ENCODE measurements around the gene DYNC2LI1. TPM values are rescaled to one million over a fixed set of nuclear protein-coding genes. Genes with fewer than 3 reads are reported as not detected.

The DYNC2LI1 gene
- total RNA-seq, 4 donors from 2014 or later, result 18.5 to 32.2 (median 26.1) TPM

- no peak for TF ChIP-seq EP300 (IDR thresholded peaks at IDR 0.05)
- TF ChIP-seq POLR2AphosphoS5 (IDR thresholded peaks at IDR 0.05), result no peak
- no peak for TF ChIP-seq POLR2A (IDR thresholded peaks at IDR 0.05)
- TF ChIP-seq CTCF (IDR thresholded peaks at IDR 0.05), result no peak
- 60 to 63% methylated on average over 2 to 3 of the region's 3 CpGs for WGBS, 2 donors (ENCODE audit: low coverage in 1 of 2)
- ATAC-seq, result no peak
These were observed 40.9 kb downstream of the DYNC2LI1 start for GRCh38 chr2:43814711-43815110.

GRCh38 chr2:43818761-43819160 lies 44.9 kb downstream of the DYNC2LI1 start:
- no peak for TF ChIP-seq EP300 (IDR thresholded peaks at IDR 0.05)
- TF ChIP-seq CTCF (IDR thresholded peaks at IDR 0.05), result no peak
- no peak for TF ChIP-seq POLR2A (IDR thresholded peaks at IDR 0.05)
- no peak for TF ChIP-seq POLR2AphosphoS5 (IDR thresholded peaks at IDR 0.05)
- Histone ChIP-seq H3K4me3 (no peak overlapping the region), H3K9me3 (no peaks in the 10 kb centered on the region), H3K36me3 (no peaks in the 10 kb centered on the region), H3K4me1 (no peaks in the 10 kb centered on the region), H3K27me3 (peaks cover 11% of the 10 kb centered on the region), H3K27ac (no peak overlapping the region)
- WGBS, 2 donors (ENCODE audit: low coverage in 1 of 2), result 67 to 73% methylated on average over 5 of the region's 5 CpGs
- ATAC-seq, result no peak

More at GRCh38 chr2:43814711-43815110, 40.9 kb downstream of the DYNC2LI1 start:
- Histone ChIP-seq H3K4me1 (no peaks in the 10 kb centered on the region), H3K27ac (no peak overlapping the region), H3K36me3 (peaks cover 0 to 32% of the 10 kb centered on the region in 2 donors), H3K9me3 (no peaks in the 10 kb centered on the region), H3K4me3 (no peak overlapping the region), H3K27me3 (no peaks in the 10 kb centered on the region)

GRCh38 chr2:43819491-43820163 lies 45.8 kb downstream of the DYNC2LI1 start:
- no peak overlapping the region for H3K27ac ChIP-seq
- no peaks in the 10 kb centered on the region for H3K36me3 ChIP-seq
- H3K4me1 ChIP-seq, result no peaks in the 10 kb centered on the region
- H3K4me3 ChIP-seq, result no peak overlapping the region
- H3K9me3 ChIP-seq, result no peaks in the 10 kb centered on the region
- TF ChIP-seq POLR2A (IDR thresholded peaks at IDR 0.05), result no peak
- no peak for TF ChIP-seq EP300 (IDR thresholded peaks at IDR 0.05)
- no peak for TF ChIP-seq CTCF (IDR thresholded peaks at IDR 0.05)
- TF ChIP-seq POLR2AphosphoS5 (IDR thresholded peaks at IDR 0.05), result no peak
- 74% methylated on average over 6 to 7 of the region's 7 CpGs for WGBS, 2 donors (ENCODE audit: low coverage in 1 of 2)
- ATAC-seq, result no peak
- peaks cover 11% of the 10 kb centered on the region for H3K27me3 ChIP-seq

GRCh38 chr2:43822839-43823238 lies 49.0 kb downstream of the DYNC2LI1 start:
- TF ChIP-seq POLR2A (IDR thresholded peaks at IDR 0.05) (no peak), POLR2AphosphoS5 (IDR thresholded peaks at IDR 0.05) (no peak), CTCF (IDR thresholded peaks at IDR 0.05) (no peak), EP300 (IDR thresholded peaks at IDR 0.05) (no peak)
- no peaks in the 10 kb centered on the region for H3K9me3 ChIP-seq
- H3K36me3 ChIP-seq, result no peaks in the 10 kb centered on the region
- no peak for ATAC-seq
- no peaks in the 10 kb centered on the region for H3K4me1 ChIP-seq
- no peak overlapping the region for H3K4me3 ChIP-seq
- peaks cover 11% of the 10 kb centered on the region for H3K27me3 ChIP-seq
- H3K27ac ChIP-seq, result no peak overlapping the region
- WGBS, 2 donors (ENCODE audit: low coverage in 1 of 2), result 76 to 79% methylated on average over 2 of the region's 7 CpGs

- H3K36me3 ChIP-seq, result no peaks in the 10 kb centered on the region
- H3K27ac ChIP-seq, result no peak overlapping the region
- H3K4me3 ChIP-seq, result no peak overlapping the region
- no peak for TF ChIP-seq POLR2A (IDR thresholded peaks at IDR 0.05)
- no peak for TF ChIP-seq EP300 (IDR thresholded peaks at IDR 0.05)
- no peak for TF ChIP-seq POLR2AphosphoS5 (IDR thresholded peaks at IDR 0.05)
- no peak for TF ChIP-seq CTCF (IDR thresholded peaks at IDR 0.05)
- WGBS, 2 donors (ENCODE audit: low coverage in 1 of 2), result 89 to 100% methylated on average over 2 to 11 of the region's 11 CpGs
- H3K4me1 ChIP-seq, result no peaks in the 10 kb centered on the region
- H3K27me3 ChIP-seq, result peaks cover 11% of the 10 kb centered on the region
- ATAC-seq, result no peak
- H3K9me3 ChIP-seq, result no peaks in the 10 kb centered on the region
These were observed 49.9 kb downstream of the DYNC2LI1 start for GRCh38 chr2:43823751-43824150.
